Loucy (cell line): ENCODE data around the gene DNASE2B.

ENCODE experiments used
- H2AFZ ChIP-seq: fragments of 200-600 bp; sonication (generic); 2 replicates; pipeline ENCODE4 v1.6.0; 2016; ENCODE audit warnings: antibody characterized with exemption, mild to moderate bottlenecking, low read length, moderate library complexity
- H3F3A ChIP-seq: fragments of 200-600 bp; 2 replicates; pipeline ENCODE4 v1.6.0; 2016; ENCODE audit warnings: antibody characterized with exemption, low read depth, mild to moderate bottlenecking
- H3K27me3 ChIP-seq: fragments of 200-600 bp; sonication (generic); 2 replicates; pipeline ENCODE4 v1.6.1; 2014; ENCODE audit warnings: low read length, mild to moderate bottlenecking; ENCODE audit not compliant: insufficient read depth, poor library complexity, severe bottlenecking
- H3K36me3 ChIP-seq: fragments of 200-600 bp; sonication (generic); 2 replicates; pipeline ENCODE4 v1.6.1; 2016; ENCODE audit warnings: low read length; ENCODE audit not compliant: insufficient read depth
- H3K4me1 ChIP-seq: fragments of 200-600 bp; sonication (generic); 2 replicates; pipeline ENCODE4 v1.5.1; 2014; ENCODE audit warnings: low read length, mild to moderate bottlenecking; ENCODE audit not compliant: insufficient read depth, poor library complexity, severe bottlenecking
- H3K4me2 ChIP-seq: fragments of 200-600 bp; sonication (generic); 2 replicates; pipeline ENCODE4 v1.6.0; 2014; ENCODE audit warnings: antibody characterized with exemption, low read length, low read depth, mild to moderate bottlenecking; ENCODE audit not compliant: poor library complexity, severe bottlenecking
- H3K4me3 ChIP-seq: fragments of 200-600 bp; sonication (generic); 2 replicates; pipeline ENCODE4 v1.5.1; 2014; ENCODE audit warnings: low read length, mild to moderate bottlenecking, mixed read lengths; ENCODE audit not compliant: poor library complexity, severe bottlenecking
- H3K79me2 ChIP-seq: fragments of 200-600 bp; sonication (generic); 2 replicates; pipeline ENCODE4 v1.6.1; 2014; ENCODE audit warnings: low read length; ENCODE audit not compliant: insufficient read depth
- H3K9ac ChIP-seq: fragments of 200-600 bp; sonication (generic); 2 replicates; pipeline ENCODE4 v1.6.0; 2014; ENCODE audit warnings: mild to moderate bottlenecking, low read depth, low read length, moderate library complexity; ENCODE audit not compliant: poor library complexity, severe bottlenecking
- H3K9me2 ChIP-seq: fragments of 200-600 bp; sonication (generic); replicated peaks from 2 replicates; pipeline ENCODE4 v1.6.1; 2016; ENCODE audit warnings: low read depth, low read length, mixed read lengths
- H3K9me3 ChIP-seq: fragments of 200-600 bp; sonication (generic); 2 replicates; pipeline ENCODE4 v1.6.1; 2014; ENCODE audit warnings: mild to moderate bottlenecking, antibody characterized with exemption, low read length, low read depth; ENCODE audit not compliant: insufficient read depth
- H4K20me1 ChIP-seq: fragments of 200-600 bp; sonication (generic); 2 replicates; pipeline ENCODE4 v1.6.0; 2014; ENCODE audit warnings: antibody characterized with exemption, low read length, mild to moderate bottlenecking; ENCODE audit not compliant: insufficient read depth, poor library complexity, severe bottlenecking
- EZH2phosphoT487 ChIP-seq: fragments of 200-600 bp; IDR thresholded peaks from 2 replicates; pipeline ENCODE4 v1.6.1; 2018; ENCODE audit warnings: antibody characterized with exemption, mild to moderate bottlenecking, moderate library complexity, borderline replicate concordance
- TF ChIP-seq, protein P1 (sequence below): fragments of 200-600 bp; sonication (generic); conservative IDR thresholded peaks from 2 replicates; pipeline ENCODE4 v1.5.1; 2014; ENCODE audit warnings: mild to moderate bottlenecking, antibody characterized with exemption, low read length

DNASE2B gene

GRCh38 chr1:84367219-84367618 is 31.1 kb upstream of the DNASE2B start:
- Histone ChIP-seq H3K9me2 (no peaks in the 10 kb centered on the region), H3K9me3 (no peaks in the 10 kb centered on the region), H3K27me3 (no peaks in the 10 kb centered on the region), H4K20me1 (no peaks in the 10 kb centered on the region), H3K9ac (no peak overlapping the region), H3K36me3 (no peaks in the 10 kb centered on the region), H3K79me2 (no peaks in the 10 kb centered on the region), H3F3A (no peaks in the 10 kb centered on the region), H3K4me3 (no peak overlapping the region), H3K4me2 (no peak overlapping the region), H3K4me1 (peaks cover 7% of the 10 kb centered on the region), H2AFZ (no peak overlapping the region)
- TF ChIP-seq EZH2phosphoT487: no peak
- TF ChIP-seq, protein P1, sequence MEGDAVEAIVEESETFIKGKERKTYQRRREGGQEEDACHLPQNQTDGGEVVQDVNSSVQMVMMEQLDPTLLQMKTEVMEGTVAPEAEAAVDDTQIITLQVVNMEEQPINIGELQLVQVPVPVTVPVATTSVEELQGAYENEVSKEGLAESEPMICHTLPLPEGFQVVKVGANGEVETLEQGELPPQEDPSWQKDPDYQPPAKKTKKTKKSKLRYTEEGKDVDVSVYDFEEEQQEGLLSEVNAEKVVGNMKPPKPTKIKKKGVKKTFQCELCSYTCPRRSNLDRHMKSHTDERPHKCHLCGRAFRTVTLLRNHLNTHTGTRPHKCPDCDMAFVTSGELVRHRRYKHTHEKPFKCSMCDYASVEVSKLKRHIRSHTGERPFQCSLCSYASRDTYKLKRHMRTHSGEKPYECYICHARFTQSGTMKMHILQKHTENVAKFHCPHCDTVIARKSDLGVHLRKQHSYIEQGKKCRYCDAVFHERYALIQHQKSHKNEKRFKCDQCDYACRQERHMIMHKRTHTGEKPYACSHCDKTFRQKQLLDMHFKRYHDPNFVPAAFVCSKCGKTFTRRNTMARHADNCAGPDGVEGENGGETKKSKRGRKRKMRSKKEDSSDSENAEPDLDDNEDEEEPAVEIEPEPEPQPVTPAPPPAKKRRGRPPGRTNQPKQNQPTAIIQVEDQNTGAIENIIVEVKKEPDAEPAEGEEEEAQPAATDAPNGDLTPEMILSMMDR: no peak

DNA sequence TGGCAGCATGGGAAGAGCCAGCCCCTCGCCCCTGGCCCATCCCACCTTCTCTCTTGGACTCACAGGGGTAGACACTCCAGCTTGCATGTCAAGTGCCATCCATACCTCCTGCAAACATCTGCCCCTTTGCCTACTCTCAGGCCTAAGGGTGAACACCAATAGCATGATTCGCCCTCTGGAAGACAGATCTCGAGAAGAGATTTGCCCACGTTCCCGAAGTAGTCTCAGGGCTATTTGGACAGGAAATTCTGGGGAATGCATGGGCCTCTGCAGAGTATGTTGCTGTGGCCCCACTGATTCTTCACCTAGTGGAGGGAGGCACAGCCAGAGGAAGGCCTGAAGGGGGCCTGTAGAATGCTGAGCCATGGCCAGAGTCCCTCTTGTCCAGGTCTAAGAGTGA is 29.8 kb upstream of the DNASE2B start:
- Histone ChIP-seq H4K20me1 (no peaks in the 10 kb centered on the region), H3K36me3 (no peaks in the 10 kb centered on the region), H2AFZ (no peak overlapping the region), H3K4me3 (no peak overlapping the region), H3K4me2 (no peak overlapping the region), H3K27me3 (no peaks in the 10 kb centered on the region), H3K9ac (no peak overlapping the region), H3F3A (no peaks in the 10 kb centered on the region), H3K79me2 (no peaks in the 10 kb centered on the region), H3K4me1 (peaks cover 7% of the 10 kb centered on the region), H3K9me2 (no peaks in the 10 kb centered on the region), H3K9me3 (no peaks in the 10 kb centered on the region)
- TF ChIP-seq EZH2phosphoT487: no peak
- TF ChIP-seq, protein P1: no peak

GRCh38 chr1:84370266-84370665 is 28.0 kb upstream of the DNASE2B start:
- Histone ChIP-seq H3K27me3 (no peaks in the 10 kb centered on the region), H3K9ac (no peak overlapping the region), H3K4me3 (no peak overlapping the region), H3K79me2 (no peaks in the 10 kb centered on the region), H2AFZ (no peak overlapping the region), H3K4me1 (peaks cover 7% of the 10 kb centered on the region), H4K20me1 (no peaks in the 10 kb centered on the region), H3K4me2 (no peak overlapping the region), H3K9me3 (no peaks in the 10 kb centered on the region), H3F3A (no peaks in the 10 kb centered on the region), H3K36me3 (no peaks in the 10 kb centered on the region), H3K9me2 (no peaks in the 10 kb centered on the region)
- TF ChIP-seq, protein P1: no peak
- TF ChIP-seq EZH2phosphoT487: no peak
